GM19467 (cell line): Measurements from ENCODE around the gene THSD4.

Experiments
- ATAC-seq: cut with Tn5 transposase; IDR thresholded peaks from one replicate; pipeline ENCODE4 v1.9.1; 2021; ENCODE audit warnings: mild to moderate bottlenecking, moderate library complexity; ENCODE audit not compliant: unreplicated experiment

Gene THSD4

GRCh38 chr15:71733122-71733521 lies 617.9 kb downstream of the THSD4 start:
- no peak for ATAC-seq

- ATAC-seq: no peak
These were observed 619.6 kb downstream of the THSD4 start for GRCh38 chr15:71734709-71735384.

GRCh38 chr15:71735385-71735757 lies 620.1 kb downstream of the THSD4 start:
- no peak for ATAC-seq

GRCh38 chr15:71736286-71736947 lies 621.1 kb downstream of the THSD4 start:
- no peak for ATAC-seq

DNA sequence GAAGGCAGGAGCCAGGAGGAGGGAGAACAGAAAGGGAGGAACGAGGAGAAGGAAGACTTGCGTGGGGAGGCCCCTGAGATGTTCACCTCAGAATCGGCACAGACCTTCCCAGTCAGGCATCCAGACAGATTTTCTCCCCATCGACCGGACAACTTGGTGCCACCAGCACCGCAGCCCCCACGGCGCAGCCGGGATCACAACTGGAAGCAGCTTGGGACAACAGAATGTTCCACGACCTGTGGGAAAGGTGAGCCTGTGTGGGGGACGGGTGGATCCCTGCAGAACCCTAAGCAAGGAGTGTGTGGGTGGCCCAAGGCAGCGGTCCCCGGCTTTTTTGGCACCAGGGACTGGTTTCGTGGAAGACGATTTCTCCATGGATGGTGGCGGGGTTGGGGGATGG lies 622.5 kb downstream of the THSD4 start:
- ATAC-seq: no peak

GRCh38 chr15:71739355-71739754 lies 624.1 kb downstream of the THSD4 start:
- ATAC-seq: no peak

DNA sequence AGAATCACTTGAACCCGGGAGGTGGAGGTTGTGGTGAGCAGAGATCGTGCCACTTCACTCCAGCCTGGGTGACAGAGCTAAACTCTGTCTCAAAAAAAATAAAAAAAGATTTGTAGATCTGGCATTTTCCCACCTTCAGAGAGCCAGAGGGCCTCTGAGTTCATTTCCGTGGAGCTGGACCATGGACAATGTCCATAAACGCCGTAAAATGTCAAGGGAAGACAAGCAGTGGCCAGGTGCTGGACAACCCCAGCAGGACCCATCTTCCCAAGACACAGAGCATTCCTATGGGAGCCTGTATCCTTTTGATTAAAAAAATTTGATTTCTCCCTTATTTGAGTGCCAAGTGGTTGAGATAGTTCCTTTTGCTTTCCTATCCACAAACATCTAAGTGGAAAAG lies 627.7 kb downstream of the THSD4 start:
- no peak for ATAC-seq

DNA sequence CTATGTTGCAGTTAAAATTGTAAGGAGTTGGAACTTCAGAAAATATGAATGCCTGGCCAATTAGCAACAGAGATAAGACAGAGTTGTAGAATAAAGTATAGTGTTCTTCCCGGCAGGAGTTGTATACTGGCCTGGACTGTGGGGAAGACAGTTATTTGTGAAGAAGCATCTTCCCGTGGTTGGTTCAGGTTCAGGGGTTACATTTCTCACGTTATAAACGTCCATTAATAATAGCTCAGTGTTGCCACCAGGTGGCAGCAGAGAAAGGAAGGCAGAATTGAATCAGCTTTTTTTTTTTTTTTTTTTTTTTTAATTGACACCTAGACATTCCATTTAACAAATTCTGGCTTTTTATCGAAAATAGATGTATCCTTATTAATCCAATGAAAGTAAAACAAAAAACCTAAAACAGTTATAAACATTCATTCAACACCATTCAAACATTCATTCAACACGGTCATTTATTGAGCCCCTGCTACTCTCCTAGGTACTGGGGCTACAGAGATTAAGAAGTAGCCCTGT lies 628.7 kb downstream of the THSD4 start:
- no peak for ATAC-seq

DNA sequence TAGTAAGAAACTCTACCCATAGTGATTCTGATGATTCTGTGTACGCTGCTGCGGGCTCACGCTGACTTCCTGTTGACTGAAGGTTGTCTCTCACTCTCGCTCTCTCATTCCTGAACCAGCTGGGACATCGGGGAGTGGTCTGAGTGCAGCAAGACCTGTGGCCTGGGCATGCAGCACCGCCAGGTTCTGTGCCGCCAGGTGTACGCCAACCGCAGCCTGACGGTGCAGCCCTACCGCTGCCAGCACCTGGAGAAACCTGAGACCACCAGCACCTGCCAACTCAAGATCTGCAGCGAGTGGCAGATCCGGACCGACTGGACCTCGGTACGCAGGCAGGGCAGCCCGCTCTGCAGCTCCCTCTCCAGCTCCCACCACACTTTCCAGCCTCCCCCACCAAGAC lies 631.4 kb downstream of the THSD4 start:
- no peak for ATAC-seq

- no peak for ATAC-seq
These were observed 632.1 kb downstream of the THSD4 start for GRCh38 chr15:71747128-71748083.

DNA sequence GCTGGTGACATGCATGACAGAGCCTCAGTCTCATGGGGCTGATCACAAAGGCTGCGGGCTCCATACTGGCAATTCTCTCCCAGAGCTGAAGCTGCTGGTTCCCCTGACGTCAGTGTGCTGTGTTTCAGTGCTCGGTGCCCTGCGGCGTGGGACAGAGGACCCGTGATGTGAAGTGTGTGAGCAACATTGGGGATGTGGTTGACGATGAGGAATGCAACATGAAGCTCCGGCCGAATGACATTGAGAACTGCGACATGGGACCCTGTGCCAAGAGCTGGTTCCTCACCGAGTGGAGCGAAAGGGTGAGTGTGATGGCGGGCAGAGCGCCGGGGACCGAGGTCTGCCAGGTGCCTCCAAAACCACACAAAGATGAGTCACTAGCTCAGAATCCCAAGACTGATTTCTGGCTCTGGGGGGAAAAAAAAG lies 633.0 kb downstream of the THSD4 start:
- no peak for ATAC-seq

GRCh38 chr15:71749500-71749899 lies 634.2 kb downstream of the THSD4 start:
- no peak for ATAC-seq

DNA sequence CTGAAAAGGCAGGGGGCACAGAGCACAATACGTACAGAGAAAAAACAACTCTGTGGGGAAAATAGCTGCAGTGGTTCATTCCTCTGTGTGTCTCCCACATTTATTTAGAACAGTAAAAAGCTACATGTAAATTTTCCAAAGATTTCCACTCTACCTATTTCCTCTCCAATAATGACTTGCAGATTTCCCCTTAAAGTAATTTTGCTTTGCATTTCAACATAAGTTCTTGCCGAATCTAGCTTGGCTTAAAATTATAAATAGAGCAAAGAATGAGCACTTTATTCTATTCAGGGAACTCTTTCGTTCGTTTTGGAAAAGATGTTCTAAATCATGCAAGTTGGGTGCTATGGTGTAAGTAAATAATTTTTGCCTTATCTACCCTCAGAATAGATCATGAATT lies 636.9 kb downstream of the THSD4 start:
- ATAC-seq: no peak

- ATAC-seq: no peak
These were observed 637.5 kb downstream of the THSD4 start for GRCh38 chr15:71752604-71753289.

- ATAC-seq: no peak
These were observed 638.1 kb downstream of the THSD4 start for GRCh38 chr15:71753346-71753745.

- no peak for ATAC-seq
These were observed 639.4 kb downstream of the THSD4 start for GRCh38 chr15:71754660-71755059.

- no peak for ATAC-seq
These were observed 640.1 kb downstream of the THSD4 start for GRCh38 chr15:71755092-71755970.

DNA sequence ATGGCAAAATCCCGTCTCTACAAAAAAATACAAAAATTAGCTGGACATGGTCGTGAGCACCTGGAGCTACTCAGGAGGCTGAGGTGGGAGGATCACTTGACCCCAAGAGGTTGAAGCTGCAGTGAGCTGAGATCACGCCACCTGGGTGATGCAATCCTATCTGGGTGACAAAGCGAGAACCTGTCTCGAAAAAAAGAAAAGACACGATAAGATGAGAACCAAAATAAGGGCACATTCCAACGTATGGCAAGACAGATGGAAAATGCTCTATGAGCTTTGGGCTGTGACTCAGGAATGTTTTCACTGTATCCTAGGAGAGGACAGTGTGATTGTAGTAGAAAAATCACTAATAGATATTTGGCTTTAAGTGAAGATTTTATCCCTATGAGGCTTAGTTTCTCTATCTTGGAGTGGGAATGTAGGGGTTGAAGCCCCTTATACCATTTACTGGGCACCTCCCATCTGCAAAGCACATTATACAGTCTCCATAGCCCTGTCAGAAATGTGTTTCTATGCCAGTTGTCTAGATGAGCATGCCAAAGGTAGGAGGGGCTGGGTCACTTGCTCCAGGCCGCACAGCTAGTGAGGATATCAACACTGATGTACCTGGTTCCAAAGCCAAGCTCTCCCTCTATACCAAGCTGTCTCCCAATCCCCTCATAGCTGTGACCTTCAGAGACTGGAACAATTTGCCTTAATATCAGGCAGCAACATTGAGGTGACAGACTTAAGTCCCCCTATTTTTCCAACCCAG lies 641.5 kb downstream of the THSD4 start:
- no peak for ATAC-seq
